ENCODE results near the gene MYOCD.

GRCh38 chr17:12709063-12709462, 43.4 kb downstream of the MYOCD start:
- TF ChIP-seq CTCF (IDR thresholded peaks at IDR 0.05) = no peak
- no peak for TF ChIP-seq POLR2AphosphoS5 (IDR thresholded peaks at IDR 0.05)
